Measurements from ENCODE around the gene MERTK. TPM values are rescaled to one million over a fixed set of nuclear protein-coding genes. Genes with fewer than 3 reads are reported as not detected.

MERTK gene
- total and polyA plus RNA-seq, 2 of the 8 experiments (the other 6 are each of a cell fraction or from before 2014, with no cell fraction given): 6.5 to 7.0 TPM

DNA sequence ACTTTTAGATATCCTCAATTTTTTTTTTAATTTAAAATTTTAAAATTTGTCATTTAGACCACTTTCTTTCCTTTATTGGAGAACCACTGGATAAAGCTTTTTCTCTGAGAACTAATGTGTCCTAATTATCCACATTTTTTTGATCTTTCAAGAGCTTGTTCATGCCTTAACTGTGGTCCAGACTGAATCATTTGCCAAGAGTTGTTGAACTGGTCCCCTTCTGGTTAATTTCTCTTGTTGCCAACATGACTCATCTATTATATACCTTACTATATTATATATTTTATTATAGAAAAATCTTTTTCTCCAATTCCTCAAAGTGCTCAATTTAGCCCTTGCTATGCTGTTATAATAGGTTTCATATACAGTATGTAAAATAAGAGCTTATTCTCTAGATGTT lies 103.5 kb downstream of the MERTK start (continued):
- TF ChIP-seq RNF2 (IDR thresholded peaks at IDR 0.05; ENCODE audit: borderline replicate concordance, low read depth, low read length, missing control alignments, poor library complexity, severe bottlenecking) (no peak), SIN3A (conservative IDR thresholded peaks at IDR 0.05 in 1 of 2, IDR thresholded peaks at IDR 0.05 in 1 of 2; ENCODE audit: low read depth in 1 of 2, low read length in 2 of 2) (no peak), TEAD4 (IDR thresholded peaks at IDR 0.05; ENCODE audit: low read depth, low read length) (no peak)

Data from H1 (cell line).